Heart left ventricle (tissue), 13 donors: Measurements from ENCODE around the gene HJV.

Source experiments
- POLR2A ChIP-seq, 2 donors: fragments of 450-650 bp; IDR thresholded peaks; one replicate each; pipeline ENCODE4 v1.6.1; 2017; ENCODE audit warnings: antibody characterized with exemption in 2 of 2, mild to moderate bottlenecking in 2 of 2, moderate library complexity in 2 of 2
- TF ChIP-seq, protein P1 (sequence below), 12 donors: fragments of 200-600 bp; sonication (generic) in 4 of 12; IDR thresholded peaks; one replicate each; pipeline versions ENCODE4 v1.5.0 to v1.8.0; 2018 to 2022; ENCODE audit warnings: antibody characterized with exemption in 12 of 12, mild to moderate bottlenecking in 5 of 12
- donor health status: ischemic (EF 13 %, LVEDD 7.1; RV severe dilation, severe dysfunction).
- donor health status: DM: no; HTN: yes; CAD: no.
- donor health status: DM: no; HTN: no; CAD: no.
- donor health status: ischemic (EF 25% LVEDD 6.9; RV normal size, moderate dysfunction).
- donor health status: ischemic (EF 25% LVEDD 5.7; RV mildly dilated, moderate dysfunction).
- donor health status: ischemic (EF 35%, LVEDD 5.7; RV mildly dilated, moderate dysfunction).
- donor health status: nonischemic (EF 11% LVEDD 7.7; RV severe dilation, severe dysfunction).
- donor health status: DM: yes; HTN: yes; CAD: no.
- donor health status: PGD.
- donor health status: ischemic (EF 29% LVEDD 5.4; RV normal size, mild dysfunction).
- donor health status: nonischemic (EF 23%, LVEDD 6.1; RV moderate dilation, normal function).

GRCh38 chr1:145996433-145997015, 25.0 kb downstream of the HJV start, which contains the start of gene TXNIP:
- TF ChIP-seq, protein P1, sequence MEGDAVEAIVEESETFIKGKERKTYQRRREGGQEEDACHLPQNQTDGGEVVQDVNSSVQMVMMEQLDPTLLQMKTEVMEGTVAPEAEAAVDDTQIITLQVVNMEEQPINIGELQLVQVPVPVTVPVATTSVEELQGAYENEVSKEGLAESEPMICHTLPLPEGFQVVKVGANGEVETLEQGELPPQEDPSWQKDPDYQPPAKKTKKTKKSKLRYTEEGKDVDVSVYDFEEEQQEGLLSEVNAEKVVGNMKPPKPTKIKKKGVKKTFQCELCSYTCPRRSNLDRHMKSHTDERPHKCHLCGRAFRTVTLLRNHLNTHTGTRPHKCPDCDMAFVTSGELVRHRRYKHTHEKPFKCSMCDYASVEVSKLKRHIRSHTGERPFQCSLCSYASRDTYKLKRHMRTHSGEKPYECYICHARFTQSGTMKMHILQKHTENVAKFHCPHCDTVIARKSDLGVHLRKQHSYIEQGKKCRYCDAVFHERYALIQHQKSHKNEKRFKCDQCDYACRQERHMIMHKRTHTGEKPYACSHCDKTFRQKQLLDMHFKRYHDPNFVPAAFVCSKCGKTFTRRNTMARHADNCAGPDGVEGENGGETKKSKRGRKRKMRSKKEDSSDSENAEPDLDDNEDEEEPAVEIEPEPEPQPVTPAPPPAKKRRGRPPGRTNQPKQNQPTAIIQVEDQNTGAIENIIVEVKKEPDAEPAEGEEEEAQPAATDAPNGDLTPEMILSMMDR (IDR thresholded peaks at IDR 0.05) = no peak
- TF ChIP-seq POLR2A (IDR thresholded peaks at IDR 0.05) = peak; percentile 12 to 97
